GM18870 (cell line): ENCODE results near the gene ATP1A2.

Experiments
- ATAC-seq: cut with Tn5 transposase; IDR thresholded peaks from one replicate; pipeline ENCODE4 v1.9.1; 2021; ENCODE audit warnings: moderate library complexity; ENCODE audit not compliant: unreplicated experiment

ATP1A2 gene

GRCh38 chr1:160115545-160116282 lies at the start of gene ATP1A2:
Gene ATP1A2, plus strand, starts transcription at chr1:160115759. Its CDS starts 103 bp downstream, at chr1:160115862.
- ATAC-seq: no peak

GRCh38 chr1:160066829-160067745 lies 48.5 kb upstream of the ATP1A2 start:
- ATAC-seq: no peak

- ATAC-seq: no peak
Observed at GRCh38 chr1:160068225-160068624, 47.3 kb upstream of the ATP1A2 start.

- ATAC-seq: no peak
Observed at GRCh38 chr1:160069460-160070231, 45.9 kb upstream of the ATP1A2 start, which contains the start of gene KCNJ10. Gene KCNJ10, minus strand, starts transcription at chr1:160070160. Its CDS starts 27,628 bp downstream, at chr1:160042532.

- ATAC-seq: no peak
Observed at GRCh38 chr1:160070243-160071163, 45.1 kb upstream of the ATP1A2 start.

- no peak for ATAC-seq
Observed at GRCh38 chr1:160071289-160071688, 44.3 kb upstream of the ATP1A2 start.

- no peak for ATAC-seq
Observed at GRCh38 chr1:160074865-160075264, 40.7 kb upstream of the ATP1A2 start.

GRCh38 chr1:160075836-160076235 lies 39.7 kb upstream of the ATP1A2 start:
- no peak for ATAC-seq

- no peak for ATAC-seq
Observed at GRCh38 chr1:160076295-160076694, 39.3 kb upstream of the ATP1A2 start.

- no peak for ATAC-seq
Observed at GRCh38 chr1:160077486-160077885, 38.1 kb upstream of the ATP1A2 start.

GRCh38 chr1:160078512-160079195 lies 36.9 kb upstream of the ATP1A2 start:
- no peak for ATAC-seq

GRCh38 chr1:160079448-160079847 lies 36.1 kb upstream of the ATP1A2 start:
- no peak for ATAC-seq

GRCh38 chr1:160080381-160081100 lies 35.0 kb upstream of the ATP1A2 start:
- ATAC-seq: no peak

- no peak for ATAC-seq
Observed at GRCh38 chr1:160081261-160081936, 34.2 kb upstream of the ATP1A2 start, which contains the start of gene KCNJ9. Gene KCNJ9, plus strand, starts transcription at chr1:160081538. Its CDS starts 2,493 bp downstream, at chr1:160084031.

- ATAC-seq: no peak
Observed at GRCh38 chr1:160082487-160082886, 33.1 kb upstream of the ATP1A2 start.

GRCh38 chr1:160082926-160083325 lies 32.6 kb upstream of the ATP1A2 start:
- no peak for ATAC-seq

GRCh38 chr1:160083968-160084770 lies 31.4 kb upstream of the ATP1A2 start:
- no peak for ATAC-seq
